Activated CD4-positive, alpha-beta T cell treated with anti-CD3 and anti-CD28 coated beads, Interleukin-2, Interleukin-6, amounts not matched to agents 100 ng/mL and 50 ng/mL, durations not matched to agents 16 hours and 8 hours (primary cell): ENCODE measurements around the gene RPL28.

Experiments
- DNase-seq: peaks from one replicate; pipeline ENCODE4 v3.0.0-alpha.2; 2020

Gene RPL28

DNA sequence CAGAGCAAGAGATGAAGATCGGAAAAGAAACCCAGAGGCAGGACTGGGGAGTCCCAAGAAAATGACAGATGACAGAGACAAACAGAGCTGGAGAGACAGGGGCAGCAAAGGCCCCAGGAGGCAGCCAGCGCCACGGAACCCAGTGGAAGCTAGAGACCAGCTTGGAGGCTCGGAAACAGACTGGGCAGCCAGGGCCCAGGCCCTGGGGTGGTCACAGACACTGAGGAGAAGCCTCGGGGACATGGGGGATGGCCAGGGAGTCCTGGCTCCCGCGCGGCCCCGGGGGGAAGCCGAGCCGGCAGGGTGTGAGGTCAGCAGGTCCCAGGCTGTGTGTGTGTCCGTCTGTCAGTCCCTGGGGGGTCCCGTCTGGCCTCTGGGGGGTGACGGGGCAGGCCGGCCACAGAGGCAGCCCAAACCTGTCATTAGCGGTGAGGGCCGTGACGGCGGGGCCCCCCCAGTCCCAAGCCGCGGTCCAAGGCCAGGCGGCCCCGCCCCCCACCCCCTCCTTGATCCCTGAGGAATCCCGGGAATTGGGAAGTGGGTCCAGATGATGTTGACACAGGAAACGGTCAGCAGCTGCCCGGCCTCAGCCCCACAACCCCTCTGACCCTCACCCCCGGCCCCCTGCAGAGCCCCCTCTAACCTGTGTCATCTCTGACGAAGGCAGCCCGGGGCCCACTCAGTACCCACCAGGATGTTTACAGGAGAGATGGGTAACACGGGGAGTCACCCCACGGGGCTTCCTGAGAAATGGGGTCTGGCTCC is 11.6 kb upstream of the RPL28 start:
- no peak for DNase-seq

DNA sequence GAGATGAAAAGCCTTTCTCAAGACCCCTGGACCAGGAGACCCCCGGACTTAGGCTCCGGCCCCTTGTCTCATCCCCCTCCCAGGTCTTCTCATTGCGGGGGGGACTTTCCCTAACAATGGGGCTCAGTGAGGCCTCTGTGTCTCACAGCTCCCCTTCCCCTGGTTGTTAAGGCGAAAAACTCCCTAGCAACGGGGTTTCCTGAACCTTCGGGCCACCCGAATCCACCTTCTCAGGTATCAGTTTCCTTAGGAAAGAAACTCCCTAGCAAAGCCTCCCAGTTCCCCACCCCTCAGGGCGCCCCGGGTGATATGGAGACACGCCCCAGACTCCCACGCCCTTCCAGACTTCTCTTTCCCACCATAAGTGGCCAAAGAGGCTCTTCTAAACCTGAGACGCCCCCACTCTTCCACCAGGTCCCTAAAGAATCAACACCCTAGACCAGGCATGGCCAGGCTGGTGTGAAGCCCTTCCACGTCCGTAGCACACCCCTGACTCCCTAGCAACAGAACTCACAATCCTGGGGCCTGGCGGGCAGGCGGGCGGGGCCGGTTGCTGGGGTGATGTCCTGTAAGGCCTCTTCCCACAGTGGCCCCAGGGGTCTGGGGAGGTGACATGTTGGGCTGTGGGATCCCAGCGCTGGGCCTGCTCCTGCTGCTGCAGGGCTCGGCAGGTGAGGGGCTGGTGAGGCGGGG is 9.3 kb upstream of the RPL28 start, which contains the start of gene TMEM190:
Gene TMEM190, plus strand, starts transcription at position 586 of the 693 bp plus-strand sequence. Its CDS starts 28 bp downstream, at position 614.
- no peak for DNase-seq

DNA sequence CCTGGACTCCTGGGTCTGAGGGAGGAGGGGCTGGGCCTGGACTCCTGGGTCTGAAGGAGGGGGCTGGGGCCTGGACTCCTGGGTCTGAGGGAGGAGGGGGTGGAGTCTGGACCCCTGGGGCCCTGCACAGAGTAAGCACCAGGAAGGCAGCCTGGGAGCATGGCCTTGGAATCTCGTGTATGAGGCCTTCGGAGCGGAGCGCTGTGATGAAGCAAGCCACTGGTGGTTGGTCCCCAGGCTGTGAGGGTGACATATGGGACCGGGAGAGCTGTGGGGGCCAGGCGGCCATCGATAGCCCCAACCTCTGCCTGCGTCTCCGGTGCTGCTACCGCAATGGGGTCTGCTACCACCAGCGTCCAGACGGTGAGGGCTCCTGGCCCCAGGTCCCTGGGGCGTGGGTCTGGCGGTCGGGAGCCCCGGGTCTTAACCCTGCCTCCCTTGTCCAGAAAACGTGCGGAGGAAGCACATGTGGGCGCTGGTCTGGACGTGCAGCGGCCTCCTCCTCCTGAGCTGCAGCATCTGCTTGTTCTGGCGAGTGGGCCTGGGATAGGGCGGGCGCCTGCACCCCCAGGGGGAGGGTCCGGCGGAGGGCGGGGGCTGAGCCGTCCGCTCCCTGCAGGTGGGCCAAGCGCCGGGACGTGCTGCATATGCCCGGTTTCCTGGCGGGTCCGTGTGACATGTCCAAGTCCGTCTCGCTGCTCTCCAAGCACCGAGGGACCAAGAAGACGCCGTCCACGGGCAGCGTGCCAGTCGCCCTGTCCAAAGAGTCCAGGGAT is 8.2 kb upstream of the RPL28 start:
- DNase-seq: no peak

DNA sequence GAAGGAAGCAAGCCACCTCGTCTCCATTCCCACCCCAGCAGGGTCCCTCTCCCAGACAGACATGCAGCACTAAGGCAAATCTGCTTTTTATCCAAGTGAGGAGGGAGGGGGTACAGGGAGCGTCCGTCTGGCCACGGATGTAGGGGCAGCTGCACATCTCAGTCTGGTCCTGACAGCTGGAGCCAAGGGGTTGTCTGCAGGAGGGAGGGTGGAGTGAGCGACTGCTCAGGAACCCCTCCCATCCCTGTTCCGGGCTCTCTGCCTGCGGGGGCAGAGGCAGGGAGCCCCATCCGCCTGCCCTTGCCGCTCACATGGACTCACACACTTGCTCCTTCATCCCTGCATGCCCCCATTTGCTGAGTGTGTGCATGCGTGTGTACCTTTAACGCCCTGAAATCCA is 6.6 kb upstream of the RPL28 start:
- DNase-seq: no peak

DNA sequence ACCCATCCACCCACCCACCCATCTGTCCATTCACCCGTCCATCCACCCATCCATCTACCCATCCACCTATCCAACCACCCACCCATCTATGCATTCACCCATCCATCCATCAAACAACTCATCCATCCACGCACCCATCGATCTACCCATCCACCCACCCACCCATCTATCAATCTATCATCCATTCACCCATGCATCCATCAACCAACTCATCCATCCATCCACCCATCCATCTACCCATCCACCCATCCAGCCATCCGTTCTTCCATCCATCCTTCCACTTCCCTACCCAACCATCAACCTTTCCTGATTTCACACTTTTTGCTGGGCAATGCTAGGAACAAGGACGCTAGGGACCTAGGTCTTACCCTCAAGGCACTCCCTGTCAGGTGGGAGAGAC is 3.7 kb upstream of the RPL28 start:
- DNase-seq: no peak

DNA sequence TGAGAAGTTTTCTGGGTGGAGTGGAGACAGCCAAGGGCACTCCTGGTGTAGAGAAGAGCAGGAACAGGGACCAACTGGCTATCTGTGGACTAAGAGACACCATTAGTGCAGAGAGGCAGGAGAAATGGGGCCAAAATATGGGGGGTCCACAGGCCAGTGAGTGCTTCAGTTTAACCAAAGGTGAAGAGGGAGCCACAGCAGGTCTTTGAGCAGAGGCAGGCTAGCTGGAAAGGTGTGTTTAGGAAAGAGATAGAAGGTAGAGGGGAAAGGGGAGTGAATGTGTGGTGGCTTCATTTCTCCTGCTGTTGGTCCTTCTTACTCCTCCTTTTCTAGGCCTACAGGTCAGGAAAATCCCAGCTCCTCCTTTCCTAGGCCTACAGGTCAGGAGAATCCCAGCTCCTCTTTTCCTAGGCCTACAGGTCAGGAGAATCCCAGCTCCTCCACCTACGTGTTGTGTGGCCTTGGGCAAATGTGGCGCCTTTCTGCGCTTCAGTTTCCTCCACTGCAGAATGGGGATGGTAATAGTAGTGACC is 3.1 kb upstream of the RPL28 start:
- no peak for DNase-seq

DNA sequence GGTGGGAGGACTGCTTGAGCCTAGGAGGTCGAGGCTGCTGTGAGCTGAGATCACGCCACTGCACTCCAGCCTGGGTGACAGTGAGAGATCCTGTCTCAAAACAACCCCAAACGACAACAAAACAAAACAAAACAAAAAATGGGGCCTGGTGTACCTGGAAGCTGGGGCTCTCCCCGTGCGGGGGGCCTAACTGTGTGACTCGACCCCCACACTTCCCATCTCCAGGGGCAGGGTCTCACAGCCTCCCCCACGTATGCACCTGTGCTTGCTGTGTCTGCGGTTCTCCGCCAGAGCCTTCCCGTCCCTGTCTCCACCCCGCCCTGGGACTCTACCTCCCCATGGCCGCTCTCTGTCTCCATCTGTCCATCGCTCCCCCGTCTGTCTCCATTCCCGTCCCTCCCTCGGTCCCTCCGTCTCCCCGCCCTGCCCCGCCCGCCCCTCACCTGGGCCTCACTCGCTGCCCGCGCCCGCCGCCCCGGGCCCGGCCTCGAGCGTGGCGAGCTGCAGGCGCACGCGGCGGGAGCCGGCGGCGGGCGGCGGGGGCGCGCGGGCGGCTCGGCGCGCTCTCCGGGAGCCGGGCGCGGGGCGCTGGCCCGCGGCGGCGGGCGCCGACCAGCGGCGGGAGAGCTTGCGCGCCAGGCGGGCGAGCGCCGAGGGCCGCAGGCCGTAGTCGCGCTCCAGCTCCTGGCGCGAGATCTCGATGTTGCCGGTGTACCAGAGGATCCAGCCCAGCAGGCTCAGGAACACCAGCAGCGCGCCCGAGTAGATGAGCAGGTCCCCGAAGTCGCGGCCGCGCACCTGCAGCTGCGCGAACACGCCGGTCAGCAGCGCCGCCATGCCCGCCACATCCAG is 2.2 kb upstream of the RPL28 start:
- DNase-seq: peak; percentile 68

DNA sequence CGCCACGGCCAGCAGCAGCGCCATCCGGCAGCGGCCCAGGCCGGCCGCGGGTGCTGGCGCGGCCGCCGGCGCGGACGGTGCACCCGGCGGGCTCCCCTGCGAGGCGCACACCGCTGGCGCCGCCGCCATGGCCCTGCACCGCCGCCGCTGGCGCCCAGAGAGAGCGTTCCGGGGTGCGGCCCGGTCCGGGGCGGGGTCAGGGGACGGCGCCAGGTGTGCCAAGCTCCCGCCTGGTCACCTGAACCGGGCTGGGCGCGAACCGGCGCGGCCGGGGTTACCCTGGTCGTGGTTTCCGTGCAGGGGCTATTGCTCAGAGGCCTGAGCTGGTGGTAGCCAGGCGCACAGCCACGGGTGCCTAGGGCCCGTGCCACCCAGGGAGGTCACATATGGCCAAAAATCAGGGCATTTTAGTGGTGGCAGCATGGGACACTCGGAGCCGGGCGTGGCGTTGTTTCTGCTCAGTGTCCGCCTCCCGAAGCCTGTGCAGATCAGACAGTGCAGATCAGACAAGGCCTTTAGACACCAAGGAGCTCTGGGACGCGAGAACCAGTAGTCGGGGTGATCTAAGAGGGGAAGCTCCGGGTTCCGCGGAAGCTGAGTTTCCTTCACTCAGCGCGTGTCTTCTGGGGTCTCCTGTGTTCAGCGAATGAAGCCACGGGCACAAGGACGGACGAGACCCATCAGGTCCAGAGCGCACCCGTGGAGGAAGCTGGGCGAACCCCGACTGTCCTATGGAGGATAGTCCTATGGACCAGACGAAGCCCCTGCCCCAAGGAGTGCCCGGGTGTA is 1.4 kb upstream of the RPL28 start, which contains the start of gene TMEM238:
Gene TMEM238, minus strand, starts transcription at position 162 of the 789 bp plus-strand sequence. Its CDS starts 33 bp downstream, at position 129.
- peak; percentile 66 for DNase-seq

DNA sequence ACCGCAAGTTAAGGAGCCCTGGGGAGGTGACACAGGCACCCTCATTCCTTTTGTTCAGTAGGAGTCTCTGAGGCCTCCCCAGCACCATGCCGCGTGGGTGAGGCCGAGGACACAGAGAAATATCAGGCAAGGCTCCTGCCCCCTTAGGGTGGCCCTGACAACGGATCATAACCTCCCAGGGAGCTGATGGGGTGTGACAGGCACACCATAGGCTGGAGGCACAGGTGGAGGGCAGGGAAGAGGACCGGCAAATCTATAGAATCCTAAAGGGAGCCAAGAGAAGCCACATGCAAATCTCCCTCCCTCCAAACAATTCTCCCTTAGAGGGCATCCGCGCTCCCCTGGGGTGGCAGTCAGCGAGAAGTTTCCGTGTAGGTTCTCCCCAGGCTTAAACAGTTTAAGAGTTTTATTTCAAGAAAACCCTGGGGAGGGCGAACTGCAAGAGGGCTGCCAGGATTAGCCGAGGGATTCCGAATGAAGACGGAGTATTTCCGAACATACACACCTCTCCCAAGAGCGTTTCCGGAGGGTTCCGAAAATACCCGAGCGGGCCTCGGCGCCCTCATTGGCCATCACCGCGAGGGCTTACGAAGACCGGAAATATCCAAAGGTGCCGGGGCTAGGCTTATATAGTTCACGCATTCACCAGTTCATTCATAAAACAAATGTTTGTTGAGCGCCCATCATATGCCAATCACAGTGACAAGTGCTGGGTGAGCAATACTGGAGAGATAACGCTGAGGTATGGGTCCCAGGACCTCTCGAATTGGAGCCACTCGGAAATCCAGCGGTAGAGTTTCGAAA is 610 bp upstream of the RPL28 start:
- DNase-seq: peak; percentile 98

DNA sequence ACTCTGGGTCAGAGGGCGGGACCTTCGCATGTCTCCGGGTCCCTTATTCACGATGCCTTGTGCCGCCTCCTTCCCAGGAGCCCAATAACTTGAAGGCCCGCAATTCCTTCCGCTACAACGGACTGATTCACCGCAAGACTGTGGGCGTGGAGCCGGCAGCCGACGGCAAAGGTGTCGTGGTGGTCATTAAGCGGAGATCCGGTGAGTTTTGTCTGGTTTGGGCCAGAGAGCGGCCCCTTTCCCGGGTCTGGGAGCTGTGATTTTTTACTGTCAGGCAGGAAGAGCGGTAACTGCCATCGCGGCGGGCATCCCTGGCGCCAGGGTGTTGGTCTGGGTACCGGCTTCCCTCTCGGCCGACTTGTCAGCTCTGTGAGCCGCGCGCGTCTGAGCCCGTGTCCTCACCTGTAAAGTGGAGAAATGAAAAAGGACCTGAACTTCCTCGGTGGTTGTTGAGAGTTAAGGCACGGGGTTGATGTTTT is 800 bp downstream of the RPL28 start:
- DNase-seq: no peak

DNA sequence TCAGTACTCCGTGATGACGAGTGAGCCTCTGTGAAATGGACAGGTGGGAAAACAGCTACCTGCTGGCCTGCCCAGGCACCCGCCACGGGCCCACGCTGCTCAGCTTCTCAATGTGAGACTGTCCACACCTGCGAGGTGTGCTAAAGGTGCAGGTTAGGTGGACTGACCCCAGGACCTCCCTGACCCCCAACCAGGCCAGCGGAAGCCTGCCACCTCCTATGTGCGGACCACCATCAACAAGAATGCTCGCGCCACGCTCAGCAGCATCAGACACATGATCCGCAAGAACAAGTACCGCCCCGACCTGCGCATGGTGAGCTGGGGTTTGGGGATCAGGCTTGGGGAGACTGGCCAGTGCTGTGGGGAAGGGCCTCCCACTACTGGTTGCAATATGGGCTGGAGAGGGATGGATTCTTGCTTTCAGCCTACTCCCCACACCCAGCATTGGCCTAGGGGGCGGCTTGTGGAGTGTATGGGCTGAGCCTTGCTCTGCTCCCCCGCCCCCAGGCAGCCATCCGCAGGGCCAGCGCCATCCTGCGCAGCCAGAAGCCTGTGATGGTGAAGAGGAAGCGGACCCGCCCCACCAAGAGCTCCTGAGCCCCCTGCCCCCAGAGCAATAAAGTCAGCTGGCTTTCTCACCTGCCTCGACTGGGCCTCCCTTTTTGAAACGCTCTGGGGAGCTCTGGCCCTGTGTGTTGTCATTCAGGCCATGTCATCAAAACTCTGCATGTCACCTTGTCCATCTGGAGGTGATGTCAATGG is 2.2 kb downstream of the RPL28 start:
- DNase-seq: no peak

DNA sequence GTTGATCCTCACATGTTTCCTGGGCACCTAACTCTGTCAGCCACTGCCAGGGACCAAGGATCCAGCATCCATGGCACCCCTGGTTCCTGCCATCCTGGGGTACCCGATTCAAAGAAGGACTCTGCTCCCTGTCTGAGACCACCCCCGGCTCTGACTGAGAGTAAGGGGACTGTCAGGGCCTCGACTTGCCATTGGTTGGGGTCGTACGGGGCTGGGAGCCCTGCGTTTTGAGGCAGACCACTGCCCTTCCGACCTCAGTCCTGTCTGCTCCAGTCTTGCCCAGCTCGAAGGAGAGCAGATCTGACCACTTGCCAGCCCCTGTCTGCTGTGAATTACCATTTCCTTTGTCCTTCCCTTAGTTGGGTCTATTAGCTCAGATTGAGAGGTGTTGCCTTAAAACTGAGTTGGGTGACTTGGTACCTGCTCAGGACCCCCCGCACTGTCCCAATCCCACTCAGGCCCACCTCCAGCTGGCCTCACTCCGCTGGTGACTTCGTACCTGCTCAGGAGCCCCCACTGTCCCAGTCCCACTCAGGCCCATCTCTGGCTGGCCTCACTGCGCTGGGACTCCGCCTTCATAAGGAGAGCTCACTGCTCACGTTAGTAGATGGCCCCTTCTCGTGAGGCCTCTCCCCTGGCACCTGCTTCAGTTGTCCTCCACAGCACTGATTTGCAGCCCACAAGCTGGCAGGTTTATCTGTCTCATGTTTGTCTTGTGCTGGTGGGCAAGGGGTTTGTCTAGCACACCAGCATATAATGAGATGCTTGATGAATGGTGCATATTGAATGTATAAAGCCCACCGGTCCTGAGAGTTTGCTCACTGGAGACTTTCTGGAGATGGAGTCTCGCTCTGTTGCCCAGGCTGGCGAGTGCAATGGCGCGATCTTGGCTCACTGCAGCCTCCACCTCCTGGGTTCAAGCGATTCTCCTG is 3.9 kb downstream of the RPL28 start:
- no peak for DNase-seq

DNA sequence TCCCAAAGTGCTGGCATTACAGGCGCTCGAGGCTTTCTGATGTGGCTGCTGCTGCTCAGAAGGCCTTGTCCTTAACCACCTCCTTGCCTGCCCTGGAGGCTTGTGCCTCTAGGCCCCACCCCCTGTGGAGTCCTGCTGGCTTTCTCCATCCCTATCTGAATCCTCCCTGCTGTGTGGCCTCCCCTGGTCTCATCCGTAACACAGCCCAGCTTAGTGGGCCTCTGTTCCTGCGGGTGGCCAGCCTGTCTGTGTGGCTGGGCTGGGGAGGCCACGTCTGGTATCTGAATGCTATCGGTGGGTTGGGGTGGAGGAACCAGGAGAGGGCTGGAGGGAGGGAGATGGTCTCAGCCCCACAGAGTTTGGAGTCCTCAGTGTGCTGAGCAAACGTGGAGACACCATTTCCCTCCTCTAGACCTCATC is 4.7 kb downstream of the RPL28 start:
- no peak for DNase-seq

DNA sequence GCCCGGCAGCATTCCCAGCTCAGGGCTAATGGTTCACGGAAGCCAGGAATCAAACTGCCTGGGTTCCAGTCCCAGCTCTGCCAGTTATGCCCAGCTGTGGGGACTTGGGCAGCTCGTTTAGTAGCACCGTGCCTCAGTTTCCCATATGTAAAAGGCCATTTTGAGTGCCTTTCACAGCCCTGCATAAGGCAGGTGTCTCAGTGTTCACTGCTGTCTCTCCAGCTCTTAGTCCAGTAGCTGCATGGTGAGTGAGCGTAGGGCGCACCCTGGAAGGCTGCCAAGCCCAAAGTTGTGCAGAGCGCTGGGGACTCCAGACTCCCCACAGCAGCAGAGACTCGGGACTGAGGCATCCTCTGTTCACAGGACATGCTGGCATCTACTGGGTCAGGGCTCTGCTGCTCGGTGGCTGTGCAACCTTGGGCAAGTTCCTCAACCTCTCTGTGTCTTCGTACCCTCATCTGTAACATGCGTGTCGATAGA is 5.5 kb downstream of the RPL28 start:
- DNase-seq: no peak

DNA sequence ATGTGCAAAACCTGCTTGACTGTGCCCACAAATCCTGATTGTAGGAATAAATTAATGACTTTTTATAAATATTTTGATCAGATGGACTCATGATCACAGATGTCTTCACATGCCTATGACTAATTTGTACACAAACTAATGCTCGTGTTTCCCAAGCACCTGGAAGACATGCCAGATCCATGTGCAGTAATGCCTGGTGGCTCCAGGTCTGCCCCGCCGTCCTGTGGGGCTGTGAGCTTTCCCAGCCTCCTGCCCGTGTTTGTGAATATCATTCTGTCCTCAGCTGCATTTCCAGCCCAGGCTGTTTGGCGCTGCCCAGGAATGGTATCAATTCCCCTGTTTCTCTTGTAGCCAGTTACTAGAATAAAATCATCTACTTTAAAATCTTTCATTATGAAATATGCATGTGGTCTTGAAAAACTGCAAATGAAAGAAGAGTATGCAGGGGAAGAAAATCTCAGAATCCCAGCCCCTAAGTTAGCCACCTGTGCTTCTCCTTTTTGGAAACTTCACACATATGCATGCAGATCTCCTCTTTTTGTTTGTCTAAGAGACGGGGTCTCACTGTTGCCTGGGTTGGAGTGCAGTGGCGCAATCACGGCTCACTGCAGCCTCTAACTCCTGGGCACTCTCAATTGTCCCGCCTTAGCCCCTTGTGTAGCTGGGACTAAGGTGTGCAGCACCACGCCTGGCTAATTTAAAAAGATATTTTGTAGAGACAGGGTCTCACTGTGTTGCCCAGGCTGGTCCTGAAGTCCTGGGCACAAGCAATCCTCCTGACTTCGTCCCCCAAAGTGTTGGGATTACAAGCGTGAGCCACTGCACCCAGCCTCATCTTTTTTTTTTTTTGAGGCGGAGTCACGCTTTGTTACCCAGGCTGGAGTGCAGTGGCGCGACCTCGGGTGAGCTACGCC is 6.2 kb downstream of the RPL28 start:
- no peak for DNase-seq

DNA sequence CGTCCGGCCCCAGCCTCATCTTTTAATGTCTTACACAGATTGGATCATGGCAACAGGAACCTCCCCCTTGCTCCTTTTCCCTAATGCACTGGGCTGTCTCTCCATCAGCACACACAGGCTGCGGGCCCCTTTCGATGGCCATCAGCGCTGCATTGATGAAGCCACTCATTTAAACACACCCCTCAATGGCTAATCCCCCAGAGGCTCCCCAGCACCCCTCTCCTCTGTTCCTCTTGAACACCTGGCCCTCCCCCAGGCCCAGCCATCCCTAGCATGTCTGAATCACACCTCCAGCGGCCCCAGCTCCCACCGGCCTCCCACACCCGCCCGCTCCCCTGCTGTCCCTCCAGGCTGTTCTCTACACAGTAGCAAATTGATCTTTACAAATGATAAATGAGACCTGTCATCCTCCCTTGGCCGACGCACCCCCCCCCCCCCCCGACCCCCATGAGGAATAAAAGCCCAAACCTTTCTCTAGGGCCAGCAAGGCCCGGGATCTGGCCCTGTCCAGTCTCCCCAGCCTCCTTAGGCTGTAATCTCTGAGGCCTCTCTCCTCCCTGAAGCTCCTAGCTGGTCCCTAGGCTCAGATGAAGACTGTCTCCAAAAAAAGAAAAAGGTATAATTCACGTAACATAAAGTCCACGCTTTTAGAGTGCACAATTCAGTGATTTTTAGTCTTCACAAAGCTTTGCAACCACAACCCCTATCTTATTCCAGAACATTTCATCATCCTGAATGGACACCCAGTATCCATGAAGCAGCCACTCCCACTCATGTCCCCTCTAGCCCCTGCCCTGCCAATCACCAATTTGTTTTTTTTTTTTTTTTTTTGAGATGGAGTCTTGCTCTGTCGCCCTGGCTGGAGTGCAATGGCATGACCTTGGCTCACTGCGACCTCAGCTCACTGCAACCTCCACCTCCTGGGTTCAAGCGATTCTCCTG is 7.4 kb downstream of the RPL28 start:
- DNase-seq: no peak
